HEK293 (cell line): ENCODE results near the gene SKI.

Source experiments
- CTCF ChIP-seq: fragments of 450-650 bp; formaldehyde crosslinking; IDR thresholded peaks from 2 replicates; pipeline ENCODE4 v1.5.1; 2016; ENCODE audit warnings: missing biosample characterization, missing genetic modification characterization
- GLIS2 ChIP-seq: fragments of 450-650 bp; formaldehyde crosslinking; IDR thresholded peaks from 2 replicates; pipeline ENCODE4 v1.5.1; 2016; ENCODE audit warnings: missing biosample characterization, missing genetic modification characterization
- REST ChIP-seq: fragments of 450-650 bp; formaldehyde crosslinking; IDR thresholded peaks from 2 replicates; pipeline ENCODE4 v1.5.1; 2016; ENCODE audit warnings: missing biosample characterization, missing genetic modification characterization
- ZNF24 ChIP-seq: fragments of 450-650 bp; formaldehyde crosslinking; IDR thresholded peaks from 2 replicates; pipeline ENCODE4 v1.5.1; 2016; ENCODE audit warnings: missing biosample characterization, missing genetic modification characterization
- ZNF37A ChIP-seq: fragments of 450-650 bp; IDR thresholded peaks from 2 replicates; pipeline ENCODE4 v1.5.1; 2018; ENCODE audit warnings: missing biosample characterization, missing genetic modification characterization
- ZNF558 ChIP-seq: fragments of 450-650 bp; formaldehyde crosslinking; IDR thresholded peaks from 2 replicates; pipeline ENCODE4 v1.5.1; 2016; ENCODE audit warnings: missing biosample characterization, missing genetic modification characterization
- ZNF600 ChIP-seq: fragments of 450-650 bp; formaldehyde crosslinking; IDR thresholded peaks from 2 replicates; pipeline ENCODE4 v1.5.1; 2016; ENCODE audit warnings: missing biosample characterization, missing genetic modification characterization
- ZNF658 ChIP-seq: fragments of 450-650 bp; formaldehyde crosslinking; IDR thresholded peaks from 2 replicates; pipeline ENCODE4; 2016; ENCODE audit warnings: missing biosample characterization, missing genetic modification characterization
- ZNF776 ChIP-seq: fragments of 450-650 bp; formaldehyde crosslinking; IDR thresholded peaks from 2 replicates; pipeline ENCODE4 v1.5.0; 2017; ENCODE audit warnings: missing biosample characterization, missing genetic modification characterization, borderline replicate concordance
- ZSCAN30 ChIP-seq: fragments of 450-650 bp; IDR thresholded peaks from 2 replicates; pipeline ENCODE4 v1.5.1; 2018; ENCODE audit warnings: missing biosample characterization, mild to moderate bottlenecking, missing genetic modification characterization, moderate library complexity

GRCh38 chr1:2304921-2305681 is 77.0 kb downstream of the SKI start:
- TF ChIP-seq ZNF24 (tag by site-specific recombination) (no peak), ZNF600 (tag by site-specific recombination) (peak; percentile 75), CTCF (tag by site-specific recombination) (no peak), REST (tag by site-specific recombination) (no peak), ZNF776 (no peak), ZNF658 (no peak), ZNF558 (tag by site-specific recombination) (no peak), ZNF37A (tag by site-specific recombination) (no peak), ZSCAN30 (tag by site-specific recombination) (no peak), GLIS2 (tag by site-specific recombination) (no peak)
